HFFc6 (cell line): ENCODE measurements around the gene SPINK6. TPM values are rescaled to one million over a fixed set of nuclear protein-coding genes. Genes with fewer than 3 reads are reported as not detected.

Experiments
- DNase-seq: peaks from one replicate; pipeline ENCODE4 v3.0.0-alpha.2; 2018
- H3K27ac Mint-ChIP-seq: 2 replicates; pipeline ENCODE4 v1.8.0; 2020; ENCODE audit warnings: mild to moderate bottlenecking, mixed read lengths
- H3K27me3 Mint-ChIP-seq: 2 replicates; pipeline ENCODE4 v1.8.0; 2021; ENCODE audit warnings: mild to moderate bottlenecking, moderate library complexity, mixed read lengths; ENCODE audit not compliant: insufficient read depth
- H3K36me3 Mint-ChIP-seq: 2 replicates; pipeline ENCODE4 v1.8.0; 2021; ENCODE audit warnings: low read depth, mixed read lengths
- H3K4me1 Mint-ChIP-seq: 2 replicates; pipeline ENCODE4 v1.8.0; 2020; ENCODE audit warnings: low read depth, mixed read lengths
- H3K4me3 Mint-ChIP-seq: 2 replicates; pipeline ENCODE4 v1.8.0; 2020; ENCODE audit warnings: mild to moderate bottlenecking, moderate library complexity, mixed read lengths
- H3K9me3 Mint-ChIP-seq: 2 replicates; pipeline ENCODE4 v1.8.0; 2020; ENCODE audit warnings: mild to moderate bottlenecking, mixed read lengths
- CTCF ChIP-seq: fragments of 200-600 bp; sonication (generic); IDR thresholded peaks from 2 replicates; pipeline ENCODE4 v1.5.0; 2021; ENCODE audit warnings: antibody characterized with exemption, mild to moderate bottlenecking
- total RNA-seq, 6 experiments: library from RNA; stranded (reverse); fragmentation: NEBNext Ultra II Directional; extraction: Animal tissue kit (Norgen Biotek cat#: 25700); gene quantifications; 2 replicates in 1 of 6; 3 replicates in 5 of 6; pipeline ENCODE4 v1.2.3, GENCODE V29; 2021

The SPINK6 gene
- total RNA-seq, 6 experiments from 2014 or later: not detected

GRCh38 chr5:148221508-148221907 lies 18.7 kb downstream of the SPINK6 start:
- Mint-ChIP-seq H3K4me1 (no peaks in the 10 kb centered on the region), H3K27me3 (peaks cover 2% of the 10 kb centered on the region; the same call in 1 of the 2 replicates), H3K27ac (no peak overlapping the region), H3K4me3 (no peak overlapping the region), H3K9me3 (peaks cover 27% of the 10 kb centered on the region), H3K36me3 (no peaks in the 10 kb centered on the region)
- no peak for TF ChIP-seq CTCF
- no peak for DNase-seq

DNA sequence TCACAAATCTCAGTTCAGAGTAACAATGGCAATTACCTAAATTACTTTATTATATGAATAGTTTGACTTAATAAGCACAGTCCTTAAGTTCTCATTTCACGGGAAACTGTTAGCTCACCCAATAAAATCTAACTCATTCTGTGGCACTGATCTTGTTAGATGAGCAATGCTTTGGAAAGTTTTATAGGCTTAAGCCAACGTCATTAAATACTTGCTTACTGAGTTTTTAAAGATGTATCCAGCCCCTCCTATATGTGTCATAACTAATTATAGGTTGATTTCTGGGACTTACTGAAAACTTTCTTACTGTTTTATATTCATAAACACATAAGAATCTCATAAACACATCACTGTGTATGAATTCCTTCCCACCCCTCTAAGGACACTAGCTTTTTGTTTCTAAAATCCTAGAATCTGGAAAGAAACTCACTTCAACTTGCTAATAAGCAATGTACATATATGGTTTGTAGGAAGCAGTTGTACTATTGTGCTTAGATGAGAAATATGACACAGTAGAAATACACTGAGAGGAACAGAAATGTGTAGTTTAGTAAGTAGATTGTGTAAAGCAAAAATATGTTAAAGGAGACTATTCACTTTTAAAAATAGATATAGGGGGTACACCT lies 21.4 kb downstream of the SPINK6 start:
- no peak overlapping the region for H3K27ac Mint-ChIP-seq
- H3K36me3 Mint-ChIP-seq: no peaks in the 10 kb centered on the region
- no peak for DNase-seq
- H3K27me3 Mint-ChIP-seq: peaks cover 2% of the 10 kb centered on the region; the same call in 1 of the 2 replicates
- H3K4me1 Mint-ChIP-seq: no peaks in the 10 kb centered on the region
- no peak for TF ChIP-seq CTCF
- no peak overlapping the region for H3K4me3 Mint-ChIP-seq
- H3K9me3 Mint-ChIP-seq: peaks cover 19% of the 10 kb centered on the region

- Mint-ChIP-seq H3K27me3 (no peaks in the 10 kb centered on the region), H3K4me1 (no peaks in the 10 kb centered on the region), H3K36me3 (no peaks in the 10 kb centered on the region; the same call in 1 of the 2 replicates), H3K27ac (no peak overlapping the region), H3K4me3 (no peak overlapping the region), H3K9me3 (peaks cover 27% of the 10 kb centered on the region)
- no peak for TF ChIP-seq CTCF
- DNase-seq: no peak
Measured at GRCh38 chr5:148228392-148228984, 25.6 kb downstream of the SPINK6 start.

DNA sequence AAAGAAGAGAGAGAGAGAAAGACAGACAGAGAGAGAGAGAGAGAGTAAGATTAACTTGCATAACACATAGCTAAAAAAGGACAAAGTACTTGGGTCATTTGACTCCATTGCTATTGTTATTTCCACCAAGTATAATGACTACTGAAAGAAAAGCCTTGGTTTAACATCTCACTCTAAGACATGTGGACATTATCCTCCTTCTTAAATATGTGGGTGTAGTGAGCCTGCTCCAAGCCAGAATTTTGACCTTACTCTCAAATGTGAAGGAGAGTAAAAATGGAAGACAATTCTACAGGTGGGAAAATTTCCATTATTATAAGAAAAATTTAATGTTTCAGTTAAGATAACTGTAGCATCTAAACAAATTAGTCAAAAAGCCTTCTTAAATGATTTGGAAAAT lies 27.0 kb downstream of the SPINK6 start:
- no peak for DNase-seq
- Mint-ChIP-seq H3K9me3 (peaks cover 27% of the 10 kb centered on the region), H3K4me1 (no peaks in the 10 kb centered on the region), H3K27me3 (no peaks in the 10 kb centered on the region), H3K4me3 (no peak overlapping the region), H3K27ac (no peak overlapping the region), H3K36me3 (no peaks in the 10 kb centered on the region; the same call in 1 of the 2 replicates)
- no peak for TF ChIP-seq CTCF

GRCh38 chr5:148230240-148230639 lies 27.4 kb downstream of the SPINK6 start:
- peaks cover 27% of the 10 kb centered on the region for H3K9me3 Mint-ChIP-seq
- no peak overlapping the region for H3K4me3 Mint-ChIP-seq
- H3K27me3 Mint-ChIP-seq: no peaks in the 10 kb centered on the region
- H3K36me3 Mint-ChIP-seq: no peaks in the 10 kb centered on the region; the same call in 1 of the 2 replicates
- TF ChIP-seq CTCF: no peak
- no peak for DNase-seq
- H3K27ac Mint-ChIP-seq: no peak overlapping the region
- H3K4me1 Mint-ChIP-seq: no peaks in the 10 kb centered on the region
